Prostate gland (tissue), 2 donors: Measurements from ENCODE around the gene SERPINB10.

Experiments used
- CTCF ChIP-seq, 4 experiments: fragments of 200-600 bp in 2 of 4; fragments of 450-650 bp in 2 of 4; sonication (generic) in 2 of 4; IDR thresholded peaks; 1 replicate in 3 of 4; 2 replicates in 1 of 4; pipeline ENCODE4 v1.5.1; 2016 to 2019; ENCODE audit warnings: antibody characterized with exemption in 4 of 4, mild to moderate bottlenecking in 2 of 4, moderate library complexity in 2 of 4
- POLR2A ChIP-seq: fragments of 450-650 bp; IDR thresholded peaks from one replicate; pipeline ENCODE4 v1.6.1; 2016; ENCODE audit warnings: antibody characterized with exemption, mild to moderate bottlenecking
- POLR2AphosphoS5 ChIP-seq: sonication (generic); formaldehyde crosslinking; IDR thresholded peaks from one replicate; pipeline ENCODE4 v1.6.1; 2017; ENCODE audit warnings: antibody characterized with exemption

GRCh38 chr18:63977040-63977439, 69.3 kb downstream of the SERPINB10 start:
- no peak for TF ChIP-seq POLR2A
- no peak for TF ChIP-seq CTCF (IDR thresholded peaks at IDR 0.05)
- TF ChIP-seq POLR2AphosphoS5 = no peak
